GM12878 (cell line): ENCODE measurements around the gene KRTAP9-2. TPM values are rescaled to one million over a fixed set of nuclear protein-coding genes. Genes with fewer than 3 reads are reported as not detected.

Experiments
- ATAC-seq: fragments of 200-7000 bp; cut with Tn5 transposase; 3 replicates; pipeline ENCODE4 v1.9.1; 2020; ENCODE audit warnings: mild to moderate bottlenecking, moderate library complexity
- BruUV-seq: library from RNA; stranded (reverse); fragments of 400-500 nt; replicated peaks from 2 replicates; lab custom pipeline; 2021; lab: Mats Ljungman, UMichigan
- CTCF ChIA-PET: fragments of 300-600 bp; sonication (Branson Sonifier 250); formaldehyde crosslinking; extraction: SDS; loops from one replicate; lab custom pipeline; 2021; ENCODE audit warnings: inconsistent platforms; lab: Yijun Ruan, JAX
- POLR2A ChIA-PET: fragments of 350-600 bp; formaldehyde crosslinking; extraction: SDS; loops from one replicate; lab custom pipeline; 2021; ENCODE audit warnings: inconsistent platforms; lab: Charles Lee
- RAD21 ChIA-PET: fragments of 300-600 bp; sonication (Branson Sonifier 250); formaldehyde crosslinking; loops from one replicate; lab custom pipeline; 2023; ENCODE audit warnings: antibody characterized with exemption; ENCODE audit not compliant: unreplicated experiment; lab: Charles Lee
- SMC1A ChIA-PET: fragments of 300-600 bp; sonication (Branson Sonifier 250); formaldehyde crosslinking; loops from one replicate; lab custom pipeline; 2023; ENCODE audit not compliant: unreplicated experiment, uncharacterized antibody; lab: Charles Lee
- DNase-seq: peaks from one replicate; pipeline ENCODE4 v3.0.0-alpha.2; 2011; ENCODE audit warnings: low read depth, low spot score
- FAIRE-seq: peaks from 3 replicates; lab custom pipeline; 2011; peaks lifted over from hg19 to GRCh38; lab: Jason Lieb, UNC
- H2AFZ ChIP-seq: 2 replicates; pipeline ENCODE4 v1.6.0; 2011; ENCODE audit warnings: low read depth, low read length, control low read depth; ENCODE audit not compliant: control insufficient read depth
- H3K27ac ChIP-seq: 2 replicates; pipeline ENCODE4 v1.5.1; 2011; ENCODE audit warnings: control low read depth; ENCODE audit not compliant: control insufficient read depth, insufficient read depth
- H3K27me3 ChIP-seq, 2 experiments: replicated peaks in 1 of 2; 2 replicates each; pipeline versions ENCODE4 v1.6.0 to v1.6.1; 2011; ENCODE audit warnings: low read length in 1 of 2; ENCODE audit not compliant: control insufficient read depth in 2 of 2, insufficient read depth in 2 of 2
- H3K36me3 ChIP-seq, 2 experiments: 2 replicates each; pipeline ENCODE4 v1.5.1; 2011; ENCODE audit warnings: low read length in 1 of 2; ENCODE audit not compliant: control insufficient read depth in 2 of 2, insufficient read depth in 2 of 2
- H3K4me1 ChIP-seq: 2 replicates; pipeline ENCODE4 v1.6.1; 2011; ENCODE audit warnings: mild to moderate bottlenecking, low read length, moderate library complexity, mixed read lengths; ENCODE audit not compliant: control insufficient read depth, insufficient read depth
- H3K4me2 ChIP-seq: 2 replicates; pipeline ENCODE4 v1.6.0; 2011; ENCODE audit warnings: control low read depth; ENCODE audit not compliant: control insufficient read depth, insufficient read depth
- H3K4me3 ChIP-seq: fragments of 200-600 bp; sonication (generic); 2 replicates; pipeline ENCODE4 v1.5.1; 2016
- H3K79me2 ChIP-seq: 2 replicates; pipeline ENCODE4 v1.6.0; 2011; ENCODE audit warnings: low read length; ENCODE audit not compliant: control insufficient read depth, insufficient read depth
- H3K9ac ChIP-seq: 2 replicates; pipeline ENCODE4 v1.8.0; 2011; ENCODE audit warnings: low read length, control low read depth, mixed read lengths; ENCODE audit not compliant: control insufficient read depth, insufficient read depth
- H3K9me3 ChIP-seq: replicated peaks from 3 replicates; pipeline ENCODE4 v1.5.1; 2011; ENCODE audit warnings: mild to moderate bottlenecking, low read length; ENCODE audit not compliant: control insufficient read depth, insufficient read depth
- H4K20me1 ChIP-seq: 2 replicates; pipeline ENCODE4 v1.6.0; 2011; ENCODE audit not compliant: control insufficient read depth, insufficient read depth
- ASH2L ChIP-seq: fragments of 300-600, 200-600 bp; sonication (generic); IDR thresholded peaks from 2 replicates; pipeline ENCODE4 v1.6.1; 2017; ENCODE audit warnings: low read depth, mild to moderate bottlenecking, borderline replicate concordance
- BMI1 ChIP-seq: fragments of 450-650 bp; IDR thresholded peaks from 2 replicates; pipeline ENCODE4 v1.6.1; 2016; ENCODE audit warnings: mild to moderate bottlenecking, moderate library complexity, borderline replicate concordance
- MYB ChIP-seq: fragments of 150-350 bp; IDR thresholded peaks from 2 replicates; pipeline ENCODE4 v1.6.1; 2014; ENCODE audit warnings: mild to moderate bottlenecking, low read depth, low read length, borderline replicate concordance
- NRF1 ChIP-seq: conservative IDR thresholded peaks from 2 replicates; pipeline ENCODE4 v1.6.1; 2011; ENCODE audit warnings: mild to moderate bottlenecking, low read depth, low read length, improper control_type of control experiment
- SIX5 ChIP-seq: IDR thresholded peaks from 2 replicates; pipeline ENCODE4 v1.6.1; 2011; ENCODE audit warnings: mild to moderate bottlenecking, low read depth, low read length, moderate library complexity; ENCODE audit not compliant: severe bottlenecking
- YY1 ChIP-seq: IDR thresholded peaks from 2 replicates; pipeline ENCODE4 v1.6.1; 2011; ENCODE audit warnings: low read depth, mild to moderate bottlenecking, low read length
- ZSCAN29 ChIP-seq: fragments of 450-650 bp; IDR thresholded peaks from 2 replicates; pipeline ENCODE4 v1.6.1; 2017; ENCODE audit warnings: mild to moderate bottlenecking, moderate library complexity
- WGBS: methylation state at CpG from one replicate; pipeline ENCODE4 v1.1.6; 2016; ENCODE audit warnings: low lambda C conversion rate; ENCODE audit not compliant: insufficient replicate concordance, insufficient coverage; ENCODE audit errors: missing lambda C conversion rate; 5-methylcytosine and 5-hydroxymethylcytosine counted together
- in situ Hi-C: fragments of 300-500 bp; cut with MboI; formaldehyde crosslinking; loops from 9 replicates; pipeline ENCODE4 v1.14.3; 2018; ENCODE audit warnings: mixed read lengths
- intact Hi-C: fragments of 100-400 bp; cut with micrococcal nuclease; formaldehyde crosslinking; loops from one replicate; pipeline ENCODE4 v1.14.2; 2022; ENCODE audit not compliant: unreplicated experiment
- polyA plus RNA-seq, 11 experiments: library from polyadenylated mRNA; depleted of rRNA in 4 of 11; unstranded in 6 of 11; stranded (reverse) in 5 of 11; fragments of >200 nt; fragmentation: Nextera tagmentation in 4 of 11; fragmentation: Illumina TruSeq in 1 of 11; extraction: Ambion mirVana in 4 of 11; extraction: Trizol in 1 of 11; gene quantifications; 1 replicate in 1 of 11; 2 replicates in 10 of 11; pipeline versions ENCODE4 v1.2.1 to v1.2.3, GENCODE V29; 2011 to 2016; ENCODE audit warnings: inconsistent platforms in 2 of 11, missing spikeins in 2 of 11, low read depth in 1 of 11
- total RNA-seq, 4 experiments: library from RNA; depleted of rRNA in 3 of 4; stranded (reverse); fragments of >200 nt in 3 of 4; fragmentation: Illumina TruSeq in 1 of 4; extraction: Trizol in 1 of 4; gene quantifications; 2 replicates each; pipeline versions ENCODE4 v1.2.1 to v1.2.3, GENCODE V29; 2013 to 2021
- TF ChIP-seq, protein P1 (sequence below): IDR thresholded peaks from 2 replicates; pipeline ENCODE4 v1.6.1; 2011; ENCODE audit warnings: mild to moderate bottlenecking, low read depth, low read length, moderate library complexity; ENCODE audit not compliant: insufficient replicate concordance
- TF ChIP-seq, protein P2 (sequence below): fragments of 450-650 bp; IDR thresholded peaks from 2 replicates; pipeline ENCODE4 v1.6.1; 2017; ENCODE audit warnings: borderline replicate concordance
- TF ChIP-seq, protein P3 (sequence below): IDR thresholded peaks from 2 replicates; pipeline ENCODE4 v1.6.1; 2012; ENCODE audit warnings: low read depth, low read length, improper control_type of control experiment
- TF ChIP-seq, protein P4 (sequence below): fragments of 450-650 bp; IDR thresholded peaks from 2 replicates; pipeline ENCODE4 v1.6.1; 2017; ENCODE audit warnings: mild to moderate bottlenecking, low read depth, inconsistent platforms; ENCODE audit not compliant: poor library complexity, severe bottlenecking

Gene KRTAP9-2
- total and polyA plus RNA-seq, 10 of the 15 experiments (the other 5 are each of a cell fraction or from before 2014, with no cell fraction given), result not detected

DNA sequence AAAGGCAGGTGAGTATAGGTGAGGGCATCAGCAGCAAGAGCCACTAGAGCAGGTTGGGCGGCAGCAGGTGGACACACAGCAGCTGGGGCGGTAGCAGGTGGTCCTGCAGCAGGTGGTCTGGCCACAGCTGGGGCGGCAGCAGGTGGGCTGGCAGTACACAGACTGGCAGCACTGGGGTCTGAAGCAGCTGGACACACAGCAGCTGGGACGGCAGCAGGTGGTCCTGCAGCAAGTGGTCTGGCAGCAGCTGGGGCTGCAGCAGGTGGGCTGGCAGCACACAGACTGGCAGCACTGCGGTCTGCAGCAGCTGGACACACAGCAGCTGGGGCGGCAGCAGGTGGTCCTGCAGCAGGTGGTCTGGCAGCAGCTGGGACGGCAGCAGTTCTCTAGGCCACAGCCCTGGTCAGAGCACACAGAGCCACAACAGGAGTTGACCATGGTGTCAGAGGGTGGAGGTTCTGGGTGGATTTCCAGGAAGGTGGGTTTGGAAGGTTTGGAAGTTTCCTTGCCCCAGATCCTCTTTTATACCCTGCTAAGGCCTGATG, 48.6 kb upstream of the KRTAP9-2 start, which contains the start of gene KRTAP4-2:
Gene KRTAP4-2 (minus strand): TSS at position 495 of the 545 bp plus-strand sequence. CDS start 57 bp downstream, at position 438.
- H4K20me1 ChIP-seq, result no peaks in the 10 kb centered on the region
- RAD21 ChIA-PET, result no interaction called here
- 51% methylated on average over 7 of the region's 7 CpGs for WGBS

More for the DNA sequence above, 48.6 kb upstream of the KRTAP9-2 start, which contains the start of gene KRTAP4-2:
- POLR2A ChIA-PET, result no interaction called here
- Histone ChIP-seq H3K9ac (no peak within 1 kb of the TSS), H3K4me3 (no peak within 1 kb of the TSS), H3K27ac (no peak within 1 kb of the TSS), H3K27me3 (no peaks in the 10 kb centered on the region; a peak in 1 of 4 replicates), H3K4me2 (no peak within 1 kb of the TSS), H3K36me3 (no peaks in the 10 kb centered on the region), H2AFZ (no peak within 1 kb of the TSS), H3K9me3 (no peaks in the 10 kb centered on the region), H3K4me1 (peaks cover 3% of the 10 kb centered on the region; the same call in 1 of the 2 replicates), H3K79me2 (no peaks in the 10 kb centered on the region)
- SMC1A ChIA-PET, result no interaction called here
- BruUV-seq, result no TSS peak
- no peak for TF ChIP-seq BMI1
- TF ChIP-seq ASH2L, result no peak
- no peak for TF ChIP-seq NRF1
- TF ChIP-seq, protein P1, sequence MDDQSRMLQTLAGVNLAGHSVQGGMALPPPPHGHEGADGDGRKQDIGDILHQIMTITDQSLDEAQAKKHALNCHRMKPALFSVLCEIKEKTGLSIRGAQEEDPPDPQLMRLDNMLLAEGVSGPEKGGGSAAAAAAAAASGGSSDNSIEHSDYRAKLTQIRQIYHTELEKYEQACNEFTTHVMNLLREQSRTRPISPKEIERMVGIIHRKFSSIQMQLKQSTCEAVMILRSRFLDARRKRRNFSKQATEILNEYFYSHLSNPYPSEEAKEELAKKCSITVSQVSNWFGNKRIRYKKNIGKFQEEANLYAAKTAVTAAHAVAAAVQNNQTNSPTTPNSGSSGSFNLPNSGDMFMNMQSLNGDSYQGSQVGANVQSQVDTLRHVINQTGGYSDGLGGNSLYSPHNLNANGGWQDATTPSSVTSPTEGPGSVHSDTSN, result no peak
- no peak for TF ChIP-seq ZSCAN29
- TF ChIP-seq, protein P2, sequence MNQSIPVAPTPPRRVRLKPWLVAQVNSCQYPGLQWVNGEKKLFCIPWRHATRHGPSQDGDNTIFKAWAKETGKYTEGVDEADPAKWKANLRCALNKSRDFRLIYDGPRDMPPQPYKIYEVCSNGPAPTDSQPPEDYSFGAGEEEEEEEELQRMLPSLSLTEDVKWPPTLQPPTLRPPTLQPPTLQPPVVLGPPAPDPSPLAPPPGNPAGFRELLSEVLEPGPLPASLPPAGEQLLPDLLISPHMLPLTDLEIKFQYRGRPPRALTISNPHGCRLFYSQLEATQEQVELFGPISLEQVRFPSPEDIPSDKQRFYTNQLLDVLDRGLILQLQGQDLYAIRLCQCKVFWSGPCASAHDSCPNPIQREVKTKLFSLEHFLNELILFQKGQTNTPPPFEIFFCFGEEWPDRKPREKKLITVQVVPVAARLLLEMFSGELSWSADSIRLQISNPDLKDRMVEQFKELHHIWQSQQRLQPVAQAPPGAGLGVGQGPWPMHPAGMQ, result no peak
- TF ChIP-seq MYB, result no peak
- TF ChIP-seq, protein P3, sequence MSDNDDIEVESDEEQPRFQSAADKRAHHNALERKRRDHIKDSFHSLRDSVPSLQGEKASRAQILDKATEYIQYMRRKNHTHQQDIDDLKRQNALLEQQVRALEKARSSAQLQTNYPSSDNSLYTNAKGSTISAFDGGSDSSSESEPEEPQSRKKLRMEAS, result no peak
- TF ChIP-seq SIX5, result no peak
- TF ChIP-seq, protein P4, sequence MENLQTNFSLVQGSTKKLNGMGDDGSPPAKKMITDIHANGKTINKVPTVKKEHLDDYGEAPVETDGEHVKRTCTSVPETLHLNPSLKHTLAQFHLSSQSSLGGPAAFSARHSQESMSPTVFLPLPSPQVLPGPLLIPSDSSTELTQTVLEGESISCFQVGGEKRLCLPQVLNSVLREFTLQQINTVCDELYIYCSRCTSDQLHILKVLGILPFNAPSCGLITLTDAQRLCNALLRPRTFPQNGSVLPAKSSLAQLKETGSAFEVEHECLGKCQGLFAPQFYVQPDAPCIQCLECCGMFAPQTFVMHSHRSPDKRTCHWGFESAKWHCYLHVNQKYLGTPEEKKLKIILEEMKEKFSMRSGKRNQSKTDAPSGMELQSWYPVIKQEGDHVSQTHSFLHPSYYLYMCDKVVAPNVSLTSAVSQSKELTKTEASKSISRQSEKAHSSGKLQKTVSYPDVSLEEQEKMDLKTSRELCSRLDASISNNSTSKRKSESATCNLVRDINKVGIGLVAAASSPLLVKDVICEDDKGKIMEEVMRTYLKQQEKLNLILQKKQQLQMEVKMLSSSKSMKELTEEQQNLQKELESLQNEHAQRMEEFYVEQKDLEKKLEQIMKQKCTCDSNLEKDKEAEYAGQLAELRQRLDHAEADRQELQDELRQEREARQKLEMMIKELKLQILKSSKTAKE, result no peak
- TF ChIP-seq YY1, result no peak
- intact Hi-C loops, result no loop called here
- DNase-seq (no peak), FAIRE-seq (no peak), ATAC-seq (no peak)
- CTCF ChIA-PET, result no interaction called here
- in situ Hi-C loops, result no loop called here
